Keratinocyte (primary cell): ENCODE data around the gene NSA2. TPM values are rescaled to one million over a fixed set of nuclear protein-coding genes. Genes with fewer than 3 reads are reported as not detected.

Experiments used
- DNase-seq: peaks from one replicate; pipeline ENCODE4 v3.0.0-alpha.2; 2011; ENCODE audit warnings: low read depth, missing footprints, low spot score
- FAIRE-seq: peaks from 2 replicates; lab custom pipeline; 2011; peaks lifted over from hg19 to GRCh38; lab: Jason Lieb, UNC
- H2AFZ ChIP-seq: 2 replicates; pipeline ENCODE4 v1.6.0; 2012; ENCODE audit warnings: low read length, control low read depth, inconsistent platforms; ENCODE audit not compliant: control insufficient read depth
- H3K27ac ChIP-seq: 2 replicates; pipeline ENCODE4 v1.5.1; 2011; ENCODE audit warnings: low read length; ENCODE audit not compliant: control insufficient read depth, insufficient read depth
- H3K27me3 ChIP-seq: 3 replicates; pipeline ENCODE4 v1.6.0; 2011; ENCODE audit warnings: low read length; ENCODE audit not compliant: control insufficient read depth, insufficient read depth; ENCODE audit errors: extremely low read depth
- H3K36me3 ChIP-seq, 2 experiments: 2 replicates in 1 of 2; 3 replicates in 1 of 2; pipeline ENCODE4 v1.5.1; 2011; ENCODE audit warnings: low read length in 2 of 2, mild to moderate bottlenecking in 1 of 2; ENCODE audit not compliant: control insufficient read depth in 2 of 2, insufficient read depth in 2 of 2; ENCODE audit errors: extremely low read depth in 1 of 2
- H3K4me1 ChIP-seq: 3 replicates; pipeline ENCODE4 v1.5.1; 2011; ENCODE audit warnings: low read length; ENCODE audit not compliant: control insufficient read depth, insufficient read depth; ENCODE audit errors: extremely low read depth
- H3K4me2 ChIP-seq: 3 replicates; pipeline ENCODE4 v1.6.0; 2011; ENCODE audit warnings: low read depth, low read length; ENCODE audit not compliant: control insufficient read depth, insufficient read depth; ENCODE audit errors: extremely low read depth
- H3K4me3 ChIP-seq, 3 experiments: fragments of 200-600 bp in 1 of 3; sonication (generic) in 1 of 3; 2 replicates in 2 of 3; 3 replicates in 1 of 3; pipeline ENCODE4 v1.5.1; 2011 to 2016; ENCODE audit warnings: low read length in 3 of 3, mild to moderate bottlenecking in 3 of 3, control low read depth in 2 of 3, inconsistent platforms in 1 of 3, low read depth in 1 of 3, mixed read lengths in 1 of 3, mixed run types in 1 of 3, moderate library complexity in 1 of 3; ENCODE audit not compliant: control insufficient read depth in 2 of 3, insufficient read depth in 2 of 3; ENCODE audit errors: extremely low read depth in 1 of 3
- H3K79me2 ChIP-seq: 2 replicates; pipeline ENCODE4 v1.6.0; 2012; ENCODE audit warnings: low read length; ENCODE audit not compliant: control insufficient read depth, insufficient read depth
- H3K9ac ChIP-seq: 3 replicates; pipeline ENCODE4 v1.6.0; 2011; ENCODE audit warnings: low read length; ENCODE audit not compliant: control insufficient read depth, insufficient read depth; ENCODE audit errors: extremely low read depth
- H3K9me1 ChIP-seq: 3 replicates; pipeline ENCODE4 v1.6.0; 2011; ENCODE audit warnings: low read length; ENCODE audit not compliant: control insufficient read depth, insufficient read depth; ENCODE audit errors: extremely low read depth
- H3K9me3 ChIP-seq: 2 replicates; pipeline ENCODE4 v1.5.1; 2012; ENCODE audit warnings: low read depth, low read length; ENCODE audit not compliant: control insufficient read depth
- H4K20me1 ChIP-seq: 3 replicates; pipeline ENCODE4 v1.6.0; 2011; ENCODE audit warnings: low read length; ENCODE audit not compliant: control insufficient read depth, insufficient read depth; ENCODE audit errors: extremely low read depth
- CTCF ChIP-seq, 3 experiments: IDR thresholded peaks in 1 of 3; conservative IDR thresholded peaks in 1 of 3; optimal IDR thresholded peaks in 1 of 3; 2 replicates in 2 of 3; 3 replicates in 1 of 3; pipeline versions ENCODE3 to v1.5.1; 2011; ENCODE audit warnings: low read length in 3 of 3, mild to moderate bottlenecking in 3 of 3, moderate library complexity in 2 of 3, control low read depth in 1 of 3, inconsistent platforms in 1 of 3; ENCODE audit not compliant: insufficient read depth in 2 of 3; ENCODE audit errors: extremely low read depth in 1 of 3
- EZH2 ChIP-seq: IDR thresholded peaks from one replicate; pipeline ENCODE4 v1.6.1; 2012; ENCODE audit warnings: inconsistent platforms, mild to moderate bottlenecking, low read length, moderate library complexity
- dilution Hi-C: fragments of 300-500 bp; cut with MboI; formaldehyde crosslinking; loops from one replicate; pipeline ENCODE4 v1.7.0; 2020; ENCODE audit warnings: low sequenced_read_pairs; ENCODE audit not compliant: extremely low pct_ligation_motif_present
- polyA plus RNA-seq, 5 experiments: library from polyadenylated mRNA; depleted of rRNA in 3 of 5; stranded (reverse) in 3 of 5; stranded (forward) in 1 of 5; unstranded in 1 of 5; fragments of >200 nt; gene quantifications; 1 replicate in 1 of 5; 2 replicates in 3 of 5; 3 replicates in 1 of 5; pipeline versions ENCODE4 v1.2.1 to v1.2.3, GENCODE V29; 2011 to 2012; ENCODE audit warnings: missing spikeins in 2 of 5, low read depth in 1 of 5, low replicate concordance in 1 of 5

Gene NSA2
- polyA plus RNA-seq, 1 donor (not counting 4 experiments of a cell fraction or from before 2014, with no cell fraction given): 107 TPM

DNA sequence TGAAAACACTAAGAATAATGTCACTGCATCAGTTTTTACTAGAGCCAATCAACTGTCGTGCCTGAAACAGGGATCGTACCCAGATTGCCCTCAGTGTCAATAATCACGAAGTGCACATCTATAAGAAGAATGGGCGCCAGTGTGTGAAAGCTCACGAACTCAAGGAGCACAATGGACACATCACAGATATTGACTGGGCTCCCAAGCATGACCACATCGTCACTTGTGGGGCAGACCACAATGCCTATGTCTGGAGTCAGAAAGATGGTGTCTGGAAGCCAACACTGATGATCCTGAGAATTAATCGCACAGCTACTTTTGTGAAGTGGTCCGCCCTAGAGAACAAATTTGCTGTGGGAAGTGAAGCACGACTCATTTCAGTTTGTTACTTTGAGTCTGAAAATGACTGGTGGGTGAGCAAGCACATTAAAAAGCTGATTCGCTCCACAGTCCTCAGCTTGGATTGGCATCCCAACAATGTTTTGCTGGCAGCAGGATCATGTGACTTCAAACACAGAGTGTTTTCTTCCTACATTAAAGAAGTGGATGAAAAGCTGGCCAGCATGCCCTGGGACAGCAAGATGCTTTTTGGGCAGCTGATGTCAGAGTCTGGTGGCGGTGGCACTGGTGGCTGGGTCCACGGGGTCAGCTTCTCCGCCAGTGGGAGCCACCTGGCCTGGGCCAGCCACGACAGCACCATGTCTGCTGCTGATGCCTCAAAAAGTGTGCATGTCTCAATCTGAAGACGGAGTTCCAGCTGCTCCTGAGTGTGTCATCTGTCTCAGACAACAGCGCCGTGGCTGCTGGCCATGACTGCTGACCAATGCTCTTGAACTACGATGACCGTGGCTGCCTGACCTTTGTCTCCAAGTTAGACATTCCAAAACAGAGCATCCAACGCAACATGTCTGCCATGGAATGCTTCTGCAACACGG, 32.2 kb downstream of the NSA2 start:
- no peak for FAIRE-seq
- dilution Hi-C loops: no loop called here
- no peak overlapping the region for H3K4me2 ChIP-seq

DNA sequence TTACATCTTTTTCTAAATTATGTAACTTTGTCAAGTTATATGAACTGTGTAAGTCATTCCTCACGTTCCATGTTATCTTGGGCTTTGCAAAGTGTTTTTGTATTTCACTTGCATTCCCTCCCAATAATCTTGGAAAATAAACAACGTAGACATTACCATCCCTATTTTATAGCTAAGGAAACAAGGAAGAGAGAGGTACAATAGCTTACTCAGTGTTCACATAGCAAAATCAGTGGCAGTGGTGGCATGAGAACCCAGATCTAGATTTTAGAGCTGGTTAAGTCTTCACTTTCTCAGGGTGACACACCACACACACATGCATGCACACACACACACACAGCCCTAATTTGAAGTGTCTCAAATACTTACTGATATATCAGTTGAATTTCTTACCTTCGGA, 34.1 kb downstream of the NSA2 start:
- DNase-seq: no peak
- no peaks in the 10 kb centered on the region for H3K9me3 ChIP-seq
- no peaks in the 10 kb centered on the region for H3K27me3 ChIP-seq
- H3K9ac ChIP-seq: no peak overlapping the region
- no peak overlapping the region for H2AFZ ChIP-seq
- peak; percentile 69 for FAIRE-seq
- no peak for TF ChIP-seq CTCF (optimal IDR thresholded peaks at IDR 0.05 in 1 of 3, IDR thresholded peaks at IDR 0.05 in 1 of 3, conservative IDR thresholded peaks at IDR 0.05 in 1 of 3; ENCODE audit: extremely low read depth in 1 of 3, insufficient read depth in 2 of 3, low read length in 3 of 3)
- TF ChIP-seq EZH2: no peak
- H3K4me3 ChIP-seq: no peak overlapping the region
- no peaks in the 10 kb centered on the region for H3K9me1 ChIP-seq
- H4K20me1 ChIP-seq: no peaks in the 10 kb centered on the region
- peaks cover 8 to 12% of the 10 kb centered on the region in 2 experiments for H3K36me3 ChIP-seq
- no peak overlapping the region for H3K4me2 ChIP-seq
- no peaks in the 10 kb centered on the region for H3K79me2 ChIP-seq
- dilution Hi-C loops: no loop called here
- no peak overlapping the region for H3K27ac ChIP-seq
- H3K4me1 ChIP-seq: peaks cover 10% of the 10 kb centered on the region

More for the DNA sequence above, 32.2 kb downstream of the NSA2 start:
- DNase-seq: no peak
- TF ChIP-seq EZH2: no peak
- TF ChIP-seq CTCF (optimal IDR thresholded peaks at IDR 0.05 in 1 of 3, IDR thresholded peaks at IDR 0.05 in 1 of 3, conservative IDR thresholded peaks at IDR 0.05 in 1 of 3; ENCODE audit: extremely low read depth in 1 of 3, insufficient read depth in 2 of 3, low read length in 3 of 3): no peak
- H3K36me3 ChIP-seq: peaks cover 8 to 12% of the 10 kb centered on the region in 2 experiments
- H4K20me1 ChIP-seq: no peaks in the 10 kb centered on the region
- no peaks in the 10 kb centered on the region for H3K79me2 ChIP-seq
- H3K4me1 ChIP-seq: peaks cover 10% of the 10 kb centered on the region
- H3K27ac ChIP-seq: no peak overlapping the region
- H3K27me3 ChIP-seq: no peaks in the 10 kb centered on the region
- H3K9me3 ChIP-seq: no peaks in the 10 kb centered on the region
- H3K9ac ChIP-seq: no peak overlapping the region
- no peak overlapping the region for H3K4me3 ChIP-seq
- H2AFZ ChIP-seq: no peak overlapping the region
- no peaks in the 10 kb centered on the region for H3K9me1 ChIP-seq
